Head of caudate nucleus (tissue), 42 donors: ENCODE results near the gene OR6C75.
"Not testable (repeated sequence)": the region's sequence is repeated elsewhere in the genome, so short reads cannot be mapped to it uniquely, and the experiment has no call there.

Experiments
- DNase-seq, 42 donors: peaks; one replicate each; pipeline versions ENCODE4 v3.0.0 to v3.0.0-alpha.2; 2020 to 2021; ENCODE audit warnings: mixed read lengths in 7 of 42
- intact Hi-C: fragments of 100-400 bp; cut with DNase I; formaldehyde crosslinking; loops from one replicate; pipeline ENCODE4 v1.15.0; 2022

Gene OR6C75

GRCh38 chr12:55362675-55363074, at the start of gene OR6C75:
Gene OR6C75, plus strand, starts transcription at chr12:55362975. Its CDS starts 2,136 bp downstream, at chr12:55365111.
- intact Hi-C loops = no loop called here
- DNase-seq = no peak

- intact Hi-C loops = no loop called here
- DNase-seq = no peak
Observed at GRCh38 chr12:55314043-55314442, 48.7 kb upstream of the OR6C75 start, which contains the start of gene OR6C1. Gene OR6C1, plus strand, starts transcription at chr12:55314343. Its CDS starts 6,257 bp downstream, at chr12:55320600.

- DNase-seq = no peak
- intact Hi-C loops = no loop called here
Observed at GRCh38 chr12:55320201-55320600, 42.6 kb upstream of the OR6C75 start.

GRCh38 chr12:55325801-55326200, 37.0 kb upstream of the OR6C75 start:
- DNase-seq, intact Hi-C loops: not testable (repeated sequence)

- no peak for DNase-seq
- intact Hi-C loops = no loop called here
Observed at GRCh38 chr12:55330446-55330845, 32.3 kb upstream of the OR6C75 start, which contains the start of gene OR6C3. Gene OR6C3, plus strand, starts transcription at chr12:55330746. Its CDS starts 955 bp downstream, at chr12:55331701.

GRCh38 chr12:55336002-55336401, 26.8 kb upstream of the OR6C75 start:
- no peak for DNase-seq
- intact Hi-C loops = no loop called here

GRCh38 chr12:55355338-55355737, 7.4 kb upstream of the OR6C75 start:
- intact Hi-C loops = not testable (repeated sequence)

GRCh38 chr12:55365086-55365485, 2.3 kb downstream of the OR6C75 start:
- no peak for DNase-seq
- intact Hi-C loops = no loop called here

More at GRCh38 chr12:55355338-55355737, 7.4 kb upstream of the OR6C75 start:
- DNase-seq = not testable (repeated sequence)

- no peak for DNase-seq
- intact Hi-C loops = no loop called here
Observed at GRCh38 chr12:55372521-55372920, 9.7 kb downstream of the OR6C75 start.

GRCh38 chr12:55385891-55386290, 23.1 kb downstream of the OR6C75 start:
- no peak for DNase-seq
- intact Hi-C loops = no loop called here

GRCh38 chr12:55392032-55392795, 29.4 kb downstream of the OR6C75 start:
- DNase-seq = peak in 1 of 42 donors; percentile 11
- intact Hi-C loops = no loop called here

GRCh38 chr12:55396326-55396725, 33.6 kb downstream of the OR6C75 start:
- intact Hi-C loops = no loop called here
- DNase-seq = no peak

- DNase-seq = no peak
- intact Hi-C loops = no loop called here
Observed at GRCh38 chr12:55400229-55400628, 37.5 kb downstream of the OR6C75 start, which contains the start of gene OR6C65. Gene OR6C65, plus strand, starts transcription at chr12:55400529. Its CDS starts 0 bp downstream, at chr12:55400529.

GRCh38 chr12:55407866-55408265, 45.1 kb downstream of the OR6C75 start:
- intact Hi-C loops = no loop called here

GRCh38 chr12:55409133-55409532, 46.4 kb downstream of the OR6C75 start:
- DNase-seq, intact Hi-C loops: not testable (repeated sequence)

More at GRCh38 chr12:55407866-55408265, 45.1 kb downstream of the OR6C75 start:
- no peak for DNase-seq

GRCh38 chr12:55412138-55412537, 49.4 kb downstream of the OR6C75 start:
- intact Hi-C loops, DNase-seq: not testable (repeated sequence)

GRCh38 chr12:55413498-55414388, 51.0 kb downstream of the OR6C75 start:
- DNase-seq = peak in 4 of 42 donors; percentile 1 to 9 (median 4)
- intact Hi-C loops = not testable (repeated sequence)

- DNase-seq = peak in 1 of 42 donors; percentile 3
- intact Hi-C loops = not testable (repeated sequence)
Observed at GRCh38 chr12:55414396-55414823, 51.6 kb downstream of the OR6C75 start.

- intact Hi-C loops, DNase-seq: not testable (repeated sequence)
Observed at GRCh38 chr12:55414889-55415288, 52.1 kb downstream of the OR6C75 start.
